HepG2 (cell line): Measurements from ENCODE around the gene PMEL. TPM values are rescaled to one million over a fixed set of nuclear protein-coding genes. Genes with fewer than 3 reads are reported as not detected.

Source experiments
- BHLHE40 ChIP-seq: IDR thresholded peaks from 2 replicates; pipeline ENCODE4 v1.6.1; 2011; ENCODE audit warnings: low read length, improper control_type of control experiment
- ELF3 ChIP-seq: IDR thresholded peaks from 2 replicates; pipeline ENCODE4 v1.6.1; 2016; ENCODE audit warnings: missing genetic modification reagents, missing compliant biosample characterization
- GTF2F1 ChIP-seq: fragments of 150-350 bp; IDR thresholded peaks from 2 replicates; pipeline ENCODE4 v1.6.1; 2014; ENCODE audit warnings: low read length
- GZF1 ChIP-seq: sonication (generic); formaldehyde crosslinking; IDR thresholded peaks from 2 replicates; pipeline ENCODE4 v1.5.1; 2020; ENCODE audit warnings: mild to moderate bottlenecking, missing genetic modification reagents
- KLF11 ChIP-seq: IDR thresholded peaks from 2 replicates; pipeline ENCODE4 v1.6.1; 2016; ENCODE audit warnings: missing compliant biosample characterization
- MAZ ChIP-seq, 2 experiments: sonication (generic) in 1 of 2; formaldehyde crosslinking in 1 of 2; IDR thresholded peaks; 2 replicates each; pipeline versions ENCODE4 v1.5.0 to v1.6.1; 2012 to 2020; ENCODE audit warnings: low read depth in 2 of 2, mild to moderate bottlenecking in 2 of 2, borderline replicate concordance in 1 of 2, improper control_type of control experiment in 1 of 2, low read length in 1 of 2, missing genetic modification reagents in 1 of 2, moderate library complexity in 1 of 2
- ONECUT2 ChIP-seq: sonication (generic); formaldehyde crosslinking; IDR thresholded peaks from 2 replicates; pipeline ENCODE4 v1.4.0; 2020; ENCODE audit warnings: missing genetic modification reagents
- PHF20 ChIP-seq: sonication (generic); formaldehyde crosslinking; IDR thresholded peaks from 2 replicates; pipeline ENCODE4 v1.5.0; 2020; ENCODE audit warnings: mild to moderate bottlenecking, missing genetic modification reagents
- STAT6 ChIP-seq: sonication (generic); formaldehyde crosslinking; IDR thresholded peaks from 2 replicates; pipeline ENCODE4 v1.4.0; 2020; ENCODE audit warnings: missing genetic modification reagents, mild to moderate bottlenecking, borderline replicate concordance
- TBP ChIP-seq: sonication (generic); formaldehyde crosslinking; IDR thresholded peaks from 2 replicates; pipeline ENCODE4 v1.5.0; 2020; ENCODE audit warnings: missing genetic modification reagents
- TMF1 ChIP-seq: sonication (generic); formaldehyde crosslinking; IDR thresholded peaks from 2 replicates; pipeline ENCODE4 v1.8.1; 2022; ENCODE audit warnings: low read depth, missing genetic modification reagents
- ZNF614 ChIP-seq: IDR thresholded peaks from 2 replicates; pipeline ENCODE4 v1.6.1; 2018; ENCODE audit warnings: missing biosample characterization, missing genetic modification reagents, inconsistent platforms, borderline replicate concordance
- polyA plus RNA-seq, 8 experiments: library from polyadenylated mRNA; depleted of rRNA in 3 of 8; stranded (reverse) in 7 of 8; unstranded in 1 of 8; fragments of >200 nt; fragmentation: Illumina TruSeq in 4 of 8; extraction: Trizol in 4 of 8; gene quantifications; 2 replicates each; pipeline versions ENCODE4 v1.2.1 to v1.2.3, GENCODE V29; 2011 to 2016; ENCODE audit warnings: low read depth in 4 of 8, missing spikeins in 1 of 8, mixed read lengths in 1 of 8; ENCODE audit not compliant: insufficient read depth in 1 of 8
- total RNA-seq, 5 experiments: library from RNA; depleted of rRNA; stranded (reverse); fragments of >200 nt; fragmentation: Illumina TruSeq; extraction: Trizol; gene quantifications; 2 replicates each; pipeline ENCODE4 v1.2.3, GENCODE V29; 2016; ENCODE audit warnings: low read depth in 1 of 5
- TF ChIP-seq, protein P1 (sequence below): sonication (generic); formaldehyde crosslinking; IDR thresholded peaks from 2 replicates; pipeline ENCODE4 v1.9.0; 2021; ENCODE audit warnings: missing genetic modification reagents, borderline replicate concordance
- TF ChIP-seq, protein P2 (sequence below): sonication (generic); formaldehyde crosslinking; IDR thresholded peaks from 2 replicates; pipeline ENCODE4 v1.8.0; 2022; ENCODE audit warnings: mild to moderate bottlenecking, missing genetic modification reagents
- TF ChIP-seq, protein P3 (sequence below): fragments of 450-650 bp; IDR thresholded peaks from 2 replicates; pipeline ENCODE4 v1.6.1; 2016
- TF ChIP-seq, protein P4 (sequence below): sonication (generic); formaldehyde crosslinking; IDR thresholded peaks from 2 replicates; pipeline ENCODE4 v1.4.0; 2020; ENCODE audit warnings: mild to moderate bottlenecking, missing genetic modification reagents
- TF ChIP-seq, protein P5 (sequence below): sonication (generic); formaldehyde crosslinking; IDR thresholded peaks from 2 replicates; pipeline ENCODE4 v1.8.1; 2023; ENCODE audit warnings: mild to moderate bottlenecking, moderate library complexity, missing genetic modification reagents
- TF ChIP-seq, protein P6 (sequence below): sonication (generic); formaldehyde crosslinking; IDR thresholded peaks from 2 replicates; pipeline ENCODE4 v1.5.0; 2020; ENCODE audit warnings: missing genetic modification reagents, mild to moderate bottlenecking, borderline replicate concordance

PMEL gene
- total and polyA plus RNA-seq, 2 of the 13 experiments (the other 11 are each of a cell fraction or from before 2014, with no cell fraction given), result 0.49 to 3.3 TPM

DNA sequence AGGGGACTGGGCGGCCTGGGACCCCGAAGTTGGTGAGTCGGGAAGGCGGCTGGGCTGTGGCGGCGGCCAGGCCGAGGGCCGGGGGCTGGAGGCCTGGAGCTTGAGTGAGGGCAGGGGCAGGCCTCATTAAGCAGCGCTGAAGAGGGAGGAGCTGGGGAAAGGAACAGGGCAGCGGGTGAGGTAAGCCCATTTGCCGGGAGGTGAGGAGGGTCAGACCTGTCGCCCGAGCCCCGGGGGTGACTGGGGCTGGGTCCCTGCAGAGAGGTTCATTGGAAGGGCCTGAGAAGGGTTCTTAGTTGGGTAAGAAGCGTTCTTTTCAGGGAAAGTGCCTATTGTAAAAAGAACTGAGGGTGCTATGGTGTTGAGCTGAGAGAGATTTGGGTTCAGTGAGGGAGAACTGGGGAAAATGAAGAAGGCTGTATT lies 8.5 kb upstream of the PMEL start (continued):
- TF ChIP-seq, protein P1, sequence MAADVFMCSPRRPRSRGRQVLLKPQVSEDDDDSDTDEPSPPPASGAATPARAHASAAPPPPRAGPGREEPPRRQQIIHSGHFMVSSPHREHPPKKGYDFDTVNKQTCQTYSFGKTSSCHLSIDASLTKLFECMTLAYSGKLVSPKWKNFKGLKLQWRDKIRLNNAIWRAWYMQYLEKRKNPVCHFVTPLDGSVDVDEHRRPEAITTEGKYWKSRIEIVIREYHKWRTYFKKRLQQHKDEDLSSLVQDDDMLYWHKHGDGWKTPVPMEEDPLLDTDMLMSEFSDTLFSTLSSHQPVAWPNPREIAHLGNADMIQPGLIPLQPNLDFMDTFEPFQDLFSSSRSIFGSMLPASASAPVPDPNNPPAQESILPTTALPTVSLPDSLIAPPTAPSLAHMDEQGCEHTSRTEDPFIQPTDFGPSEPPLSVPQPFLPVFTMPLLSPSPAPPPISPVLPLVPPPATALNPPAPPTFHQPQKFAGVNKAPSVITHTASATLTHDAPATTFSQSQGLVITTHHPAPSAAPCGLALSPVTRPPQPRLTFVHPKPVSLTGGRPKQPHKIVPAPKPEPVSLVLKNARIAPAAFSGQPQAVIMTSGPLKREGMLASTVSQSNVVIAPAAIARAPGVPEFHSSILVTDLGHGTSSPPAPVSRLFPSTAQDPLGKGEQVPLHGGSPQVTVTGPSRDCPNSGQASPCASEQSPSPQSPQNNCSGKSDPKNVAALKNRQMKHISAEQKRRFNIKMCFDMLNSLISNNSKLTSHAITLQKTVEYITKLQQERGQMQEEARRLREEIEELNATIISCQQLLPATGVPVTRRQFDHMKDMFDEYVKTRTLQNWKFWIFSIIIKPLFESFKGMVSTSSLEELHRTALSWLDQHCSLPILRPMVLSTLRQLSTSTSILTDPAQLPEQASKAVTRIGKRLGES (CRISPR knock-in tag), result no peak
- TF ChIP-seq STAT6 (CRISPR knock-in tag), result no peak
- TF ChIP-seq, protein P2, sequence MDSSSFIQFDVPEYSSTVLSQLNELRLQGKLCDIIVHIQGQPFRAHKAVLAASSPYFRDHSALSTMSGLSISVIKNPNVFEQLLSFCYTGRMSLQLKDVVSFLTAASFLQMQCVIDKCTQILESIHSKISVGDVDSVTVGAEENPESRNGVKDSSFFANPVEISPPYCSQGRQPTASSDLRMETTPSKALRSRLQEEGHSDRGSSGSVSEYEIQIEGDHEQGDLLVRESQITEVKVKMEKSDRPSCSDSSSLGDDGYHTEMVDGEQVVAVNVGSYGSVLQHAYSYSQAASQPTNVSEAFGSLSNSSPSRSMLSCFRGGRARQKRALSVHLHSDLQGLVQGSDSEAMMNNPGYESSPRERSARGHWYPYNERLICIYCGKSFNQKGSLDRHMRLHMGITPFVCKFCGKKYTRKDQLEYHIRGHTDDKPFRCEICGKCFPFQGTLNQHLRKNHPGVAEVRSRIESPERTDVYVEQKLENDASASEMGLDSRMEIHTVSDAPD (CRISPR knock-in tag), result no peak
- TF ChIP-seq KLF11 (CRISPR knock-in tag), result no peak
- TF ChIP-seq BHLHE40, result no peak
- TF ChIP-seq TMF1 (CRISPR knock-in tag), result no peak
- TF ChIP-seq, protein P3, sequence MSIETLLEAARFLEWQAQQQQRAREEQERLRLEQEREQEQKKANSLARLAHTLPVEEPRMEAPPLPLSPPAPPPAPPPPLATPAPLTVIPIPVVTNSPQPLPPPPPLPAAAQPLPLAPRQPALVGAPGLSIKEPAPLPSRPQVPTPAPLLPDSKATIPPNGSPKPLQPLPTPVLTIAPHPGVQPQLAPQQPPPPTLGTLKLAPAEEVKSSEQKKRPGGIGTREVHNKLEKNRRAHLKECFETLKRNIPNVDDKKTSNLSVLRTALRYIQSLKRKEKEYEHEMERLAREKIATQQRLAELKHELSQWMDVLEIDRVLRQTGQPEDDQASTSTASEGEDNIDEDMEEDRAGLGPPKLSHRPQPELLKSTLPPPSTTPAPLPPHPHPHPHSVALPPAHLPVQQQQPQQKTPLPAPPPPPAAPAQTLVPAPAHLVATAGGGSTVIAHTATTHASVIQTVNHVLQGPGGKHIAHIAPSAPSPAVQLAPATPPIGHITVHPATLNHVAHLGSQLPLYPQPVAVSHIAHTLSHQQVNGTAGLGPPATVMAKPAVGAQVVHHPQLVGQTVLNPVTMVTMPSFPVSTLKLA, result no peak
- no peak for TF ChIP-seq GZF1 (CRISPR knock-in tag)
- no peak for TF ChIP-seq ONECUT2
- TF ChIP-seq ELF3 (CRISPR knock-in tag), result no peak
- TF ChIP-seq, protein P4, sequence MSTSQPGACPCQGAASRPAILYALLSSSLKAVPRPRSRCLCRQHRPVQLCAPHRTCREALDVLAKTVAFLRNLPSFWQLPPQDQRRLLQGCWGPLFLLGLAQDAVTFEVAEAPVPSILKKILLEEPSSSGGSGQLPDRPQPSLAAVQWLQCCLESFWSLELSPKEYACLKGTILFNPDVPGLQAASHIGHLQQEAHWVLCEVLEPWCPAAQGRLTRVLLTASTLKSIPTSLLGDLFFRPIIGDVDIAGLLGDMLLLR, result no peak
- TF ChIP-seq GTF2F1, result no peak
- no peak for TF ChIP-seq TBP (CRISPR knock-in tag)
- TF ChIP-seq, protein P5, sequence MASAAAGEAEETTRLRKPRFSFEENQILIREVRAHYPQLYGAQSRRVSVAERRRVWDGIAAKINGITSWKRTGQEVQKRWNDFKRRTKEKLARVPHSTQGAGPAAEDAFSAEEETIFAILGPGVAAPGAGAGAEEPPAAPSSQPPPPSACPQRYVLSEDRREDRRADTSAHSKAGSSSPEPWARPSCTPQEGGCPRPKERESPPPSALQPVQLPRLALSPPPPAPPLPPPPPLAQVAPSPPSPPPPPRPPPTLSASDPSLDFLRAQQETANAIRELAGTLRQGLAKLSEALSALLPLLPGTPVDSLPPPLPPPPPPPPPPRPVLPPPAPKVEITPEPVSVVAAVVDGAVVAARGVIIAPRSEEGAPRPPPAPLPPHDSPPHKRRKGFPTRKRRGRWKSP, result no peak; the same call in 1 of the 2 replicates
- no peak for TF ChIP-seq MAZ (IDR thresholded peaks at IDR 0.05; ENCODE audit: borderline replicate concordance, low read depth, low read length)
- TF ChIP-seq MAZ (CRISPR knock-in tag; IDR thresholded peaks at IDR 0.05; ENCODE audit: low read depth), result no peak
- peak; percentile 40; the same call in 1 of the 2 replicates for TF ChIP-seq PHF20
- TF ChIP-seq, protein P6, sequence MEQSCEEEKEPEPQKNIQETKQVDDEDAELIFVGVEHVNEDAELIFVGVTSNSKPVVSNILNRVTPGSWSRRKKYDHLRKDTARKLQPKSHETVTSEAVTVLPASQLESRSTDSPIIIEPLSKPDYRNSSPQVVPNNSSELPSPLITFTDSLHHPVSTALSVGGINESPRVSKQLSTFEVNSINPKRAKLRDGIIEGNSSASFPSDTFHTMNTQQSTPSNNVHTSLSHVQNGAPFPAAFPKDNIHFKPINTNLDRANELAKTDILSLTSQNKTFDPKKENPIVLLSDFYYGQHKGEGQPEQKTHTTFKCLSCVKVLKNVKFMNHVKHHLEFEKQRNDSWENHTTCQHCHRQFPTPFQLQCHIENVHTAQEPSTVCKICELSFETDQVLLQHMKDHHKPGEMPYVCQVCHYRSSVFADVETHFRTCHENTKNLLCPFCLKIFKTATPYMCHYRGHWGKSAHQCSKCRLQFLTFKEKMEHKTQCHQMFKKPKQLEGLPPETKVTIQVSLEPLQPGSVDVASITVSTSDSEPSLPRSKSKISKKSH (CRISPR knock-in tag), result peak; percentile 7; the same call in 1 of the 2 replicates
- no peak for TF ChIP-seq ZNF614 (CRISPR knock-in tag)
